ENCODE results near the gene TBC1D1. TPM values are rescaled to one million over a fixed set of nuclear protein-coding genes. Genes with fewer than 3 reads are reported as not detected.

Gene TBC1D1
- total RNA-seq, 1 donor, result 66.6 TPM

DNA sequence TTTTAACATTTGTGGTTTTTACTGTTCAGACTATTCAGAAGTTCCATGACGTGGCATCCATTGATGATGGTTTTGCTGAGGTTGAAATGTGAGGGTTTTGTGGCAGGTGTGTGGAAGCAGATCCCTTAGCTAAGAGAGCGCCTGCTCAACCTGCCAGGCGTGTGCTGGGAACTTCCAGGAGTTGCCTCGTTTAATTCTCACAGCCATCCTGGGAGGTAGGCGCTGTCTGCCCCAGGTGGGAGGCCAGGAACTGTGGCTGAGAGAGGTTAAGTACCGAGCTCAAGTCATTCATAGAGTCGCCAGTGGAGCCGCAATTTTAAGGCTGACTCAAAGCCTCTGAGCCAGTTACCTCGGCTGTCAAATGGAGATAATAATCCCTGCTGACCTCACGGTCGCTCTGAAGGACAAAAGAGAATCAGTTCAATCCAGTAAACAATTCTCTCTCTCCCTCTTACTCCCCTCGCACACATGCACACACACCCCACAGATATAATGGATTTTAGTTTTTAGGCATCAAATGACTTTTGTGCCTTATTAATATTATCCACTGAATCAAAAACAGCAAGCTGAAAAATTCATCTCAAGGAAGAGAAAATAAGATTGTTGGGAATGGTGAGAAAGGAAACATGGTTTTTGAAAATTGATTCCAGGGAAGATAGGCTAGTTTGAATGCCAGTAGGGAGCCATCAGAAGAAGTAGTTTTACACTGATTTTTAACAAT lies 240.6 kb downstream of the TBC1D1 start:
- peak overlapping the region; percentile 67 for H3K4me2 ChIP-seq (ENCODE audit: insufficient read depth, low read length)
- H3K9me3 ChIP-seq (ENCODE audit: low read depth, low read length), result no peaks in the 10 kb centered on the region
- H4K20me1 ChIP-seq (ENCODE audit: insufficient read depth, low read length), result no peaks in the 10 kb centered on the region
- H3K27ac ChIP-seq (ENCODE audit: low read depth, low read length), result peak overlapping the region; percentile 95
- TF ChIP-seq, protein P1, sequence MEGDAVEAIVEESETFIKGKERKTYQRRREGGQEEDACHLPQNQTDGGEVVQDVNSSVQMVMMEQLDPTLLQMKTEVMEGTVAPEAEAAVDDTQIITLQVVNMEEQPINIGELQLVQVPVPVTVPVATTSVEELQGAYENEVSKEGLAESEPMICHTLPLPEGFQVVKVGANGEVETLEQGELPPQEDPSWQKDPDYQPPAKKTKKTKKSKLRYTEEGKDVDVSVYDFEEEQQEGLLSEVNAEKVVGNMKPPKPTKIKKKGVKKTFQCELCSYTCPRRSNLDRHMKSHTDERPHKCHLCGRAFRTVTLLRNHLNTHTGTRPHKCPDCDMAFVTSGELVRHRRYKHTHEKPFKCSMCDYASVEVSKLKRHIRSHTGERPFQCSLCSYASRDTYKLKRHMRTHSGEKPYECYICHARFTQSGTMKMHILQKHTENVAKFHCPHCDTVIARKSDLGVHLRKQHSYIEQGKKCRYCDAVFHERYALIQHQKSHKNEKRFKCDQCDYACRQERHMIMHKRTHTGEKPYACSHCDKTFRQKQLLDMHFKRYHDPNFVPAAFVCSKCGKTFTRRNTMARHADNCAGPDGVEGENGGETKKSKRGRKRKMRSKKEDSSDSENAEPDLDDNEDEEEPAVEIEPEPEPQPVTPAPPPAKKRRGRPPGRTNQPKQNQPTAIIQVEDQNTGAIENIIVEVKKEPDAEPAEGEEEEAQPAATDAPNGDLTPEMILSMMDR (IDR thresholded peaks at IDR 0.05; ENCODE audit: extremely low read depth, low read depth, low read length), result no peak
- DNase-seq (ENCODE audit: insufficient read length, low spot score, missing footprints), result no peak
- no peaks in the 10 kb centered on the region for H3K79me2 ChIP-seq (ENCODE audit: insufficient read depth, low read length)
- peaks cover 18% of the 10 kb centered on the region for H3K36me3 ChIP-seq (ENCODE audit: insufficient read depth, low read length)
- peaks cover 15% of the 10 kb centered on the region for H3K4me1 ChIP-seq (ENCODE audit: insufficient read depth, low read length)
- no peak overlapping the region for H2AFZ ChIP-seq (ENCODE audit: low read length)
- no peaks in the 10 kb centered on the region for H3K27me3 ChIP-seq (ENCODE audit: insufficient read depth, low read length)
- no peak overlapping the region for H3K4me3 ChIP-seq (ENCODE audit: insufficient read depth, low read length)

DNA sequence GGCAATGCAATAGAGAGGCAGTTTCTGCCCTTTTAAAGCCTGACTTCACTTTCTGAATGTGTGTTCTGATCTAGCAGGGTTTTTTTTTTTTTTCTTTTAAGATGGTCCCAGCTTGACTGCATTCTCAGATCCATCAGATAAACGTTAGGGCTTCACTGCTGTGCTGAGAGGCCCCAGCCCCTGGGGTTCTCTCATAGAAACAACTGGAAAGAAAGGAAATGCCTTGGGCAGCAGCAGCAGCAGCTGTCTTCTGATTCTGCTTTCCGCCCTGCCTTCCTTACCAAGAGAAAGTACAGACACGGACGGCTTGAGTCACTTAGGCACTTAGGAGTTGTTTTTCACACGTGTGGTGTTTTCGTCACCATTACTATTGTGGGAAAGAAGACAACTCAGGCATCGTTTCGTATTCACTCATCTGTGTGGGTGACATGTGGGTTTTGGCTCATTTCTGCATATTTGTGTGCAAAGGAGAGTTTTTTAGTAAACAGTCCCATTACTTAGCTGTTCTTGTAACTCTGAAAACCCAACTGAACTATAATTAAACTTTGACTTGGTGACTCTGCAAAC lies 241.3 kb downstream of the TBC1D1 start:
- TF ChIP-seq, protein P1 (IDR thresholded peaks at IDR 0.05; ENCODE audit: extremely low read depth, low read depth, low read length), result no peak
- Histone ChIP-seq H2AFZ (ENCODE audit: low read length) (no peak overlapping the region), H3K4me2 (ENCODE audit: insufficient read depth, low read length) (peak overlapping the region; percentile 67), H3K79me2 (ENCODE audit: insufficient read depth, low read length) (no peaks in the 10 kb centered on the region), H4K20me1 (ENCODE audit: insufficient read depth, low read length) (no peaks in the 10 kb centered on the region), H3K36me3 (ENCODE audit: insufficient read depth, low read length) (peaks cover 17% of the 10 kb centered on the region), H3K4me1 (ENCODE audit: insufficient read depth, low read length) (peaks cover 15% of the 10 kb centered on the region), H3K9me3 (ENCODE audit: low read depth, low read length) (no peaks in the 10 kb centered on the region), H3K27ac (ENCODE audit: low read depth, low read length) (peak overlapping the region; percentile 95), H3K4me3 (ENCODE audit: insufficient read depth, low read length) (no peak overlapping the region), H3K27me3 (ENCODE audit: insufficient read depth, low read length) (no peaks in the 10 kb centered on the region)
- DNase-seq (ENCODE audit: insufficient read length, low spot score, missing footprints), result peak; percentile 95

DNA sequence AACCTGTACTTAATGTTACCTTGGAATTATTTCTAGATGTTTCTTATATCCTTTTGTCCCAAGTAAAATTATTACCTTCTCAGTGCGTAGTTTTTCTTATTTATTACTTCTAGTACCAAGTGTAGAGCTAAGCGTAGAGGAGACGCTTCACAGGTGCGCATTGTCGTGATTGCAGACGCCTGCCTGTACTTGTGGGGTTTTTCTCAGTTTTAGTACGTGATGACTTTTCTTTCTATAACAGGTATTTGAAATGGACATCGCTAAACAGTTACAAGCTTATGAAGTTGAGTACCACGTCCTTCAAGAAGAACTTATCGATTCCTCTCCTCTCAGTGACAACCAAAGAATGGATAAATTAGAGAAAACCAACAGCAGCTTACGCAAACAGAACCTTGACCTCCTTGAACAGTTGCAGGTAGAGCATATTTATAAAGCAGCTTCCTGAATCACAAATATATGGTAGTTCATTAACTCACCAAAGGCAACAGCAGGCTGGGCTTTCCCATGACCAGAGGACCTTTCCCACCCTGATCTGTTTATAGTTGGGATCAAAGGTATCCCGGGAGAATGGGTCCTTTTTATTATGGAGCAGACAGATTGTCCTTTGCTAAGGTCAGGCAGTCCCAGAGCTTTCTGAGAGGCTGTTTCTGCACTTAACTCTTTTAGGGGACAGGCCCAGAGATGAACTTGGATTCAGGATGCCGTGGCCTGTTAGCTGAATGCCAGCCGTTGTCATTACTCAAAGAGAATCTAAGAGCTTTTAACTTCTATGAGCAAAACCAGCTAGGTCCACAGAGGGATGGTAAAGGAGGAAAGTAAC lies 242.2 kb downstream of the TBC1D1 start:
- Histone ChIP-seq H2AFZ (ENCODE audit: low read length) (no peak overlapping the region), H3K4me1 (ENCODE audit: insufficient read depth, low read length) (peaks cover 15% of the 10 kb centered on the region), H3K36me3 (ENCODE audit: insufficient read depth, low read length) (peaks cover 21% of the 10 kb centered on the region), H4K20me1 (ENCODE audit: insufficient read depth, low read length) (no peaks in the 10 kb centered on the region), H3K4me3 (ENCODE audit: insufficient read depth, low read length) (no peak overlapping the region), H3K27ac (ENCODE audit: low read depth, low read length) (peak overlapping the region; percentile 95), H3K4me2 (ENCODE audit: insufficient read depth, low read length) (peak overlapping the region; percentile 34), H3K9me3 (ENCODE audit: low read depth, low read length) (no peaks in the 10 kb centered on the region), H3K27me3 (ENCODE audit: insufficient read depth, low read length) (no peaks in the 10 kb centered on the region), H3K79me2 (ENCODE audit: insufficient read depth, low read length) (no peaks in the 10 kb centered on the region)
- no peak for DNase-seq (ENCODE audit: insufficient read length, low spot score, missing footprints)
- TF ChIP-seq, protein P1 (IDR thresholded peaks at IDR 0.05; ENCODE audit: extremely low read depth, low read depth, low read length), result no peak

All from osteoblast (primary cell).